ACHN (cell line): ENCODE results near the gene GSTP1.
"Not testable (repeated sequence)": the region's sequence is repeated elsewhere in the genome, so short reads cannot be mapped to it uniquely, and the experiment has no call there.

Experiments
- DNase-seq: peaks from one replicate; pipeline ENCODE4 v3.0.0-alpha.2; 2015
- in situ Hi-C: cut with HindIII; loops from 2 replicates; pipeline ENCODE4 v1.10.0; 2017; ENCODE audit warnings: low sequenced_read_pairs, low pct_ligation_motif_present, low pct_unique_long_range_greater_than_20kb

Gene GSTP1

GRCh38 chr11:67561971-67562619 is 21.5 kb upstream of the GSTP1 start:
- in situ Hi-C loops: no loop called here
- DNase-seq: peak; percentile 37

GRCh38 chr11:67562963-67563704 is 20.5 kb upstream of the GSTP1 start:
- in situ Hi-C loops: no loop called here

GRCh38 chr11:67563705-67564114 is 19.9 kb upstream of the GSTP1 start:
- DNase-seq: peak; percentile 94
- in situ Hi-C loops: not testable (repeated sequence)

More at GRCh38 chr11:67562963-67563704, 20.5 kb upstream of the GSTP1 start:
- peak; percentile 29 for DNase-seq

GRCh38 chr11:67564230-67564629 is 19.4 kb upstream of the GSTP1 start:
- peak; percentile 46 for DNase-seq
- in situ Hi-C loops: no loop called here

- DNase-seq: no peak
- in situ Hi-C loops: no loop called here
Measured at GRCh38 chr11:67571443-67571842, 12.2 kb upstream of the GSTP1 start.

- in situ Hi-C loops: no loop called here
- no peak for DNase-seq
Measured at GRCh38 chr11:67572305-67572704, 11.3 kb upstream of the GSTP1 start.

- in situ Hi-C loops: no loop called here
- DNase-seq: peak; percentile 76
Measured at GRCh38 chr11:67572747-67573419, 10.7 kb upstream of the GSTP1 start.

GRCh38 chr11:67574938-67575337 is 8.7 kb upstream of the GSTP1 start:
- in situ Hi-C loops: no loop called here
- DNase-seq: no peak

- in situ Hi-C loops: no loop called here
Measured at GRCh38 chr11:67576735-67577475, 6.7 kb upstream of the GSTP1 start.

GRCh38 chr11:67577951-67578350 is 5.7 kb upstream of the GSTP1 start:
- in situ Hi-C loops: no loop called here
- no peak for DNase-seq

More at GRCh38 chr11:67576735-67577475, 6.7 kb upstream of the GSTP1 start:
- no peak for DNase-seq

- DNase-seq: peak; percentile 63
- in situ Hi-C loops: no loop called here
Measured at GRCh38 chr11:67581469-67581868, 2.1 kb upstream of the GSTP1 start.

- DNase-seq: no peak
- in situ Hi-C loops: no loop called here
Measured at GRCh38 chr11:67582011-67582410, 1.6 kb upstream of the GSTP1 start.

- in situ Hi-C loops: no loop called here
- DNase-seq: no peak
Measured at GRCh38 chr11:67584205-67584880, 731 bp downstream of the GSTP1 start.

- in situ Hi-C loops: no loop called here
- DNase-seq: no peak
Measured at GRCh38 chr11:67584881-67585873, 1.6 kb downstream of the GSTP1 start.

- in situ Hi-C loops: no loop called here
- DNase-seq: no peak
Measured at GRCh38 chr11:67585911-67586310, 2.3 kb downstream of the GSTP1 start.

- DNase-seq: no peak
- in situ Hi-C loops: no loop called here
Measured at GRCh38 chr11:67586568-67587250, 3.1 kb downstream of the GSTP1 start.

- in situ Hi-C loops: no loop called here
- DNase-seq: no peak
Measured at GRCh38 chr11:67588136-67588503, 4.5 kb downstream of the GSTP1 start.
